Glomerular visceral epithelial cell (primary cell): ENCODE measurements around the gene COL25A1.

Experiments
- DNase-seq: peaks from one replicate; pipeline ENCODE4 v3.0.0-alpha.2; 2016; ENCODE audit errors: extremely low spot score

Gene COL25A1

DNA sequence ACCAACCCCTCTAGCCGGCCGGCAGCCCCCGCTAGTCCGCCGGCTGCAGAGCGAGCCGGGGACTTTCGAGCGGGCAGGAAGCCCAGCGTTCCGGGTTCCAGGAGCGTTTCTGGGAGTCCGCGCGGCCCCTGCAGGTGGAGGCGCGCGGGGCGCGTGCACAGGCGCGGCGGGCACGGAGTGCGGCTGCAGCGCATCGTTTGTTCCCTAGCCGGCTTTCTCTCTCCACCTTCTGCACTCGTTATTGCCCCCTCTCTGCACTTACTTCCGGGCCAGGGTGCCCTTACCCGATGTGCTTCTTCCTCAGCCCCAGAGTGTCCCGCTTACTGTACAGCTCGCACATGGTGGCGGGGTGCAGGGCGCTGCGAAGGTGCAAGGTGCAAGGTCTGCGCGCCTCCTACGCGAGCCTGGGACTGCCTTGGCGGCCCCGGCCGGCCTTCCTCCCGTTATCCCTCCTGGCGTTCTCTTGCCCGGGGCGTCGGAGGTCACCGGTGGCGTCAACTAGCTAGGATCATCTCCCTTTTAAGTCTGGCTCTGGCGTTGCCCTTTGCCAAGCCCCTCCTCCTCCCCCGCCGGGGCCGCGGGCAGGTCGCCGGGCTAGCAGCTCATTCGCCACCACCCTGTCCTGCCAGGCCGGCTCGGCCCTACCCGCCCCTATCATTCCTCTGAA, 539.8 kb downstream of the COL25A1 start, which contains the start of gene ETNPPL:
Gene ETNPPL, minus strand, starts transcription at position 495 of the 667 bp plus-strand sequence. Its CDS starts 155 bp downstream, at position 340.
- DNase-seq = peak; percentile 31
